Stimulated activated naive CD8-positive, alpha-beta T cell treated with anti-CD3 and anti-CD28 coated beads, Interleukin-15, amount 100 ng/mL, for 72 hours (primary cell): ENCODE measurements around the gene RASIP1.

Experiments used
- ATAC-seq: fragments of 150-1000 bp; cut with Tn5 transposase; 2 replicates; pipeline ENCODE4 v1.10.0; 2021; ENCODE audit warnings: mild to moderate bottlenecking, moderate library complexity
- DNase-seq, 2 donors: peaks; one replicate each; pipeline ENCODE4 v3.0.0; 2021 to 2022
- H3K27ac Mint-ChIP-seq, 2 donors: one replicate each; pipeline ENCODE4 v1.8.0; 2022; ENCODE audit warnings: mild to moderate bottlenecking in 2 of 2, mixed read lengths in 2 of 2, moderate library complexity in 2 of 2
- H3K27me3 Mint-ChIP-seq: one replicate; pipeline ENCODE4 v1.8.0; 2022; ENCODE audit warnings: mixed read lengths
- H3K4me1 Mint-ChIP-seq: one replicate; pipeline ENCODE4 v1.8.0; 2022; ENCODE audit warnings: mild to moderate bottlenecking, mixed read lengths
- H3K4me3 Mint-ChIP-seq, 2 donors: one replicate each; pipeline ENCODE4 v1.8.0; 2022; ENCODE audit warnings: mild to moderate bottlenecking in 2 of 2, mixed read lengths in 2 of 2, moderate library complexity in 1 of 2
- H3K9me3 Mint-ChIP-seq, 2 donors: one replicate each; pipeline ENCODE4 v1.8.0; 2022; ENCODE audit warnings: mixed read lengths in 2 of 2

The RASIP1 gene

GRCh38 chr19:48746738-48747575 is 6.5 kb upstream of the RASIP1 start, which contains the start of gene IZUMO1:
IZUMO1 (minus strand) TSS chr19:48746909; CDS start chr19:48745859, 1,050 bp downstream.
- DNase-seq (peak; percentile 68 to 72), ATAC-seq (peak; percentile 85)
- Mint-ChIP-seq H3K27ac (no peak within 1 kb of the TSS), H3K4me1 (peaks cover 24% of the 10 kb centered on the region), H3K4me3 (peak within 1 kb of the TSS; percentile 60 to 62), H3K27me3 (peaks cover 36% of the 10 kb centered on the region), H3K9me3 (no peaks in the 10 kb centered on the region)

DNA sequence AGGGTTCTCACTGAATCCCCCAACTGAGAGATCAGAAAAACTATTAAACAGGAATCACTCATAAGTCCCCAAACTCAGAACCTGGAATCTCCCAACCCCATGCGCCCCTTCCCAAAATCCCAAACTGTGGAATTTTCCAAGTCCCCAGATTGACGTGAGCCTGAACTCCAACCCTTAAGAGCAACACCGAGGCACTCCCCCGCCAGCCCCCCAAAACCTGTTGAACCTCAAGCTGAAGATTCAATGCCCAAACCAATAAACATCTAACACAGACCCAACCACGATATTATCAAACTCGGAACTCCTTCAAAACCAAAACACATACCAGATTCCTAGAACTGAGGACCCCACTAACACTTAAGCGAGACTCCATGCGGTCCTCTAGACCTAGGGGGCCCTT is 5.7 kb upstream of the RASIP1 start:
- H3K27me3 Mint-ChIP-seq = peaks cover 36% of the 10 kb centered on the region
- no peaks in the 10 kb centered on the region for H3K9me3 Mint-ChIP-seq
- no peak for DNase-seq
- no peak overlapping the region for H3K27ac Mint-ChIP-seq
- peak overlapping the region in 1 of 2 donors; percentile 60 for H3K4me3 Mint-ChIP-seq
- H3K4me1 Mint-ChIP-seq = peaks cover 31% of the 10 kb centered on the region
- ATAC-seq = no peak

DNA sequence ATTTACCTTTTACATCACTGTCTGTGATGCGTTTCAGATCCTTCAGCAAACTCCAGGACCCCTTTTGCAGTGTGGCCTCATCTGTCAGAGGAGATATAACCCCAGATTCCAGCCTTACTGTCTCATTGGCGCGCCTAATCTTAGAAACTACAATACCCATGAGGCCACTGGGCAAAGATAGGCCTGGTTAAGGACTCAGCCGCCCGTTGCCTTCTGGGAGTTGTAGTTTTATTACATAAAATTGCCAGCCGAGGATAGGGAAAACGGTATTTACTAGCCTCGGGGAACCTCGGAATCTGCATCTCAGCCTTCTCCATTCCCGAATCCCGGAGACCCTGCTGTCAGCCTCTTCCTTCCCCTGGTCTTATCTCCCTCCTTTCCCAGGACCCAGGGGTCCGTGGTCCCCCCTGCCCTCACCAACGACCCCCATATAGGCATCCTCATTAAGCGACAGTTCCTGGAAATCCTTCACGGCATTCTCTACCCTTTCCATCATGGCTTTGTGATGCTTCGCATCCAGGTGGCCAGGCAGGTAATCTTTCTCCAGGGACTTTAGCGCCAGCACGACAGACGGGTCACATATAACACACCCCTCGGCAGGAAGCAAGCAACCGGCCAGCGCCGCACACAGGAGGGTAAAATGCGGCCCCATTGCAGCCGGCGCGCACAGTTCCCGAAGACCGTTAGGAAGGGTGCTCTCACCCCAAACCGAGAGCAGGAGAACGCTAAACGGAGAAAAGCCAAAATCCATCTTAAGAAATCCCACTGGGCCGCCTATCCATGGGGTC is 5.0 kb upstream of the RASIP1 start:
- H3K4me3 Mint-ChIP-seq = peak overlapping the region; percentile 45 to 57
- H3K9me3 Mint-ChIP-seq = no peaks in the 10 kb centered on the region
- H3K27ac Mint-ChIP-seq = no peak overlapping the region
- peak; percentile 76 for ATAC-seq
- peak; percentile 46 to 49 for DNase-seq
- H3K27me3 Mint-ChIP-seq = peaks cover 36% of the 10 kb centered on the region
- H3K4me1 Mint-ChIP-seq = peaks cover 36% of the 10 kb centered on the region

- DNase-seq (no peak), ATAC-seq (no peak)
- no peaks in the 10 kb centered on the region for H3K9me3 Mint-ChIP-seq
- H3K27me3 Mint-ChIP-seq = peaks cover 44% of the 10 kb centered on the region
- peaks cover 56% of the 10 kb centered on the region for H3K4me1 Mint-ChIP-seq
- H3K27ac Mint-ChIP-seq = no peak overlapping the region
- no peak overlapping the region for H3K4me3 Mint-ChIP-seq
Measured at GRCh38 chr19:48742096-48742495, 1.7 kb upstream of the RASIP1 start.

DNA sequence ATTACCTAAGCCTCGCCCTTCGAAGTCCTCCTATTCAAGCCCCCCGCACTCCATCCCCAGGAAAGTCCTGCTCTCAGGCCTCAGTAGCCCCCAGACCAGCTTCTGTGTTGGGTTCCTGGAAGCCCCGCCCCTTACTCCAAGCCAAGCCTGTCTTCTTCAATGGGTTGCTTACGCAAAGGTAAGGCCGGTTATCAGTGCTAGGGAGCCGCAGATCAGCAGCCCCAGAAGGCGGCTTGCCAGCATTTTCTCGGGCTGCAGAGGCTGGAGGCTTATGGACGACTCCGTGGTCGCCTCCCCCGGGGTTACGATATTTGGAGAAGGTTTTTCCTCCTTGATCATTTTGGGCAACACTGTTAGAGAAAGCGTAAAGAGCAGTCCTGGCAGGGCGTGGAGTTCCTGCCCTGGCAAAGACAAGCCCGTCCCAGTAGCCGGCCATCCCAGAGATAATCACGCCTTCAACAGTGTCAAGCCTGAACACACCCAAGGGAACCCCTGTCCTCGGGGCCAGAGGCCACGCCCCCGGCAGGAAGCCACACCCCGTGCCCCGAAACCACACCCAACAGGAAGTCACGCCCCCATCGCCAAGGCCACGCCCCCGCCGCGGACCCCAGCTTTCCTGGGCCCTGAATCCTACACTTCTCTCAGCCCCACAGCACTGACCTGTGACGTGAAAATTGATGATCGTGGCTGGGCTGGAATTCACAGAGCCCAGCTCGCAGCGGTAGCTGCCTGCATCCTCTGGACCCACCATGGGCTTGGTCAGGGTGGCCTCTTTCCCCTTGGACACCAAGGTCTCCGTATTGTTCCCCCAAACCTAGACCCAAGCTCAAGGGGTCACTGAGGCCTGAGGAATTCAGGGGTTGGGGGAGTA is 954 bp upstream of the RASIP1 start:
- no peak overlapping the region for H3K27ac Mint-ChIP-seq
- peak; percentile 49 to 58 for DNase-seq

DNA sequence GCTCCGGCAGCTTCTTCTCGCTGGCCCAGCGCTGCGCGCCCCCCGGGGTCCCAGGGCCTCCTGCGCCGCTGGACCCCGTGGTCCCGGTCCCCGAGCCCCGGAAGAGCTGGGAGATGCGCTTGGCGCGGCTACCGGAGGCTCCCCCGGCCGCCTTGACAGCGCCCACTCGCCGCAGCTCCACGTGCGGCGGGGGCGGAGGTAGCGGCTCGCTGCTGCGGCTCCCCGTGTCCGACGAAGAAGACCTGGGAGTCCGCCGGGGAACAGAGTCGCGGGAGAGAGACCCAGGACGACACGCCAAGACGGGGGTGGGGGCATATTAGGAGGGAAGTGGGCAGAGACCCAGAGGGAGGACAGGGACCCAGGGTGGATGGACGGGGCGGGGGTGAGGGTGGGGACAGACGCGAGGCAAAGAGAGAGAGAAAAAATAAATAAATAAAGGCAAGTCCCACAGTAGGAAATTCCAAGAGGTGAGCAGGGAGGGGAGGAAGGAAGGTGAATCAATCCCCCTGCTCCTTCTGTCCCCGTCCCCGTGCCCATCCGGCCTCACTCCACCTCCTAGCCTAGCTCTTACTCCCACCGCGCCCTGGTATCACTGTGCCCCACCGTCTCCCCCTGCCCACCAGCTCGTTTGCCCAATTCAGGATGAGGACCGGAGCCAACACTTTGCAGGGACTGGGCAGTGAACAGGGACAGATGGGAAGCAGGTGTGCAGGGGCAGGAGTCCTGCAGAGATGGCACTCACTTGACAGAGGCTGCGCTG is 826 bp downstream of the RASIP1 start:
- Mint-ChIP-seq H3K4me1 (peaks cover 36% of the 10 kb centered on the region), H3K4me3 (peak overlapping the region; percentile 55 to 64), H3K9me3 (no peaks in the 10 kb centered on the region), H3K27ac (no peak overlapping the region), H3K27me3 (peaks cover 27% of the 10 kb centered on the region)
- DNase-seq (no peak), ATAC-seq (peak; percentile 3)

More for the DNA sequence above, 954 bp upstream of the RASIP1 start:
- ATAC-seq = no peak
- Mint-ChIP-seq H3K4me1 (peaks cover 50% of the 10 kb centered on the region), H3K27me3 (peaks cover 41% of the 10 kb centered on the region), H3K9me3 (no peaks in the 10 kb centered on the region), H3K4me3 (peak overlapping the region in 1 of 2 donors; percentile 18)

- peak overlapping the region; percentile 48 to 71 for H3K4me3 Mint-ChIP-seq
- H3K4me1 Mint-ChIP-seq = peaks cover 36% of the 10 kb centered on the region
- H3K27me3 Mint-ChIP-seq = peaks cover 27% of the 10 kb centered on the region
- ATAC-seq (peak; percentile 96), DNase-seq (peak; percentile 89 to 90)
- H3K27ac Mint-ChIP-seq = no peak overlapping the region
- no peaks in the 10 kb centered on the region for H3K9me3 Mint-ChIP-seq
Measured at GRCh38 chr19:48738557-48739403, 1.6 kb downstream of the RASIP1 start.

GRCh38 chr19:48737360-48737998 is 2.9 kb downstream of the RASIP1 start:
- H3K27ac Mint-ChIP-seq = no peak overlapping the region
- H3K9me3 Mint-ChIP-seq = no peaks in the 10 kb centered on the region
- ATAC-seq (no peak), DNase-seq (no peak)
- H3K4me3 Mint-ChIP-seq = no peak overlapping the region
- peaks cover 27% of the 10 kb centered on the region for H3K27me3 Mint-ChIP-seq
- peaks cover 36% of the 10 kb centered on the region for H3K4me1 Mint-ChIP-seq

- H3K4me1 Mint-ChIP-seq = peaks cover 20% of the 10 kb centered on the region
- H3K27me3 Mint-ChIP-seq = peaks cover 8% of the 10 kb centered on the region
- no peak overlapping the region for H3K27ac Mint-ChIP-seq
- H3K4me3 Mint-ChIP-seq = no peak overlapping the region
- no peaks in the 10 kb centered on the region for H3K9me3 Mint-ChIP-seq
- ATAC-seq (no peak), DNase-seq (no peak)
Measured at GRCh38 chr19:48735031-48735615, 5.3 kb downstream of the RASIP1 start.

- DNase-seq = no peak
- peaks cover 16% of the 10 kb centered on the region for H3K4me1 Mint-ChIP-seq
- no peak for ATAC-seq
- no peaks in the 10 kb centered on the region for H3K9me3 Mint-ChIP-seq
- H3K27me3 Mint-ChIP-seq = peaks cover 3% of the 10 kb centered on the region
- H3K4me3 Mint-ChIP-seq = no peak overlapping the region
- H3K27ac Mint-ChIP-seq = no peak overlapping the region
Measured at GRCh38 chr19:48734625-48735024, 5.8 kb downstream of the RASIP1 start.

DNA sequence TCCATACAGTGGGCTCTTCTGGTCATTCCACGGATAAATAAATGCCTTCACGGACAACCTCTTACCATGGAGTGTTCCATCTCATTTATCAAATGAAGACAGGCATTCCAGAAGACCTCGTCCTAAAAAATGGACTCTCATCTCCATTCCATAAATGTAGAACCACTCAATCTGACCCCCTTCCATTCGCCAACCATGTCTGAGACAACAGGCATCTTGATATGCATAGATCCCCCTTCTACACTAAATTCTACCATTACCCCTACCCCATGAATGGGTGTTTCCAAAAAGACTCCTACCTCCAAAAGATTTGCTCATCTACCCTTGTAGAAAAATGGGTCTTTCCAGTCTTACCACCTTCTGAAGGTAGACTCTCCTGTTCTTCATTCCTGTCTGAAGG is 9.0 kb downstream of the RASIP1 start:
- no peak overlapping the region for H3K4me3 Mint-ChIP-seq
- peaks cover 6% of the 10 kb centered on the region for H3K4me1 Mint-ChIP-seq
- no peak overlapping the region for H3K27ac Mint-ChIP-seq

DNA sequence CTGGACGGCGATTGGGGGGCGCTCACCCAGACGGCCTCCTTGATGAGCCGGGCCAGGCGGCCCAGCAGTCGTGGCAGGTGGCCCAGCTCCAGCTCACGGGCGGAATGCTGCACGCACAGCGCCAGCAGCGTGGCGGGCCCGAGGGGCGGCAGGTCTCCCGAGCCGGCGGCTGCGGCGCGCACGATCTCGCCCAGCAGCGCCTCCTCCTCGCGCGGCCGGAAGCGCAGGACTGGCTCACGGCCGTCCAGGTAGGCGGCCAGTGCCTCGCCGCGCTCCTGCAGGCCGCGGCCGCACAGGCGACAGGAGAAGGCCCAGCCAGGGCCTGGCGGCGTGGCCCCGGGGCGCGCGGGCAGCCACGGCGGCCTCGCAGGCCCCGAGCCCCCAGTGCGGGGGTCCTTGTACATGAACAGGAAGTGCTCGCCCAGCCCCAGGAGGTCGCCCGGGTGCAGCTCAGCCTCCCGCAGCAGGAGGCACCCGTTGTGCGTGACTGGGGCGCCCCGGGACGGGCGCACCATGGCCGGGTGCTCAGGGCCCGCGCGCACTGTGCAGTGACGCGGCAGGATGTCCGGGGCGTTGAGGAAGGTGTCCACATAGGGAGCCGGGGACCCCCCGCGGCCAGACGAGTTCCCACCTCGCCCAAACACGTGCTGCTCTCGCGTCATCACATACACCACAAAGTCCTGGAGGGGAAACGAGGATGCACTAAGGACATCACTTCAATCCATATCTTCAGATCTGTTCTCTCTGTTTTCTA is 11.3 kb downstream of the RASIP1 start:
- ATAC-seq (peak; percentile 33), DNase-seq (no peak)
- Mint-ChIP-seq H3K4me3 (no peak overlapping the region), H3K9me3 (peaks cover 23 to 24% of the 10 kb centered on the region in 2 donors), H3K27me3 (no peaks in the 10 kb centered on the region), H3K27ac (peak overlapping the region in 1 of 2 donors; percentile 93), H3K4me1 (peaks cover 24% of the 10 kb centered on the region)

More for the DNA sequence above, 9.0 kb downstream of the RASIP1 start:
- DNase-seq (no peak), ATAC-seq (no peak)
- peaks cover 8% of the 10 kb centered on the region in 2 donors for H3K9me3 Mint-ChIP-seq
- H3K27me3 Mint-ChIP-seq = no peaks in the 10 kb centered on the region
